Activated naive CD4-positive, alpha-beta T cell treated with anti-CD3 and anti-CD28 coated beads for 36 hours (primary cell): ENCODE data around the gene DDX31. TPM values are rescaled to one million over a fixed set of nuclear protein-coding genes. Genes with fewer than 3 reads are reported as not detected.

ENCODE experiments used
- CTCF ChIA-PET: fragments of 350-600 bp; sonication (Branson Sonifier 250); formaldehyde crosslinking; loops from one replicate; lab custom pipeline; 2021; ENCODE audit warnings: antibody characterized with exemption; lab: Charles Lee
- DNase-seq: peaks from one replicate; pipeline ENCODE4 v3.0.0-alpha.2; 2020
- H3K27ac Mint-ChIP-seq: one replicate; pipeline ENCODE4 v1.8.0; 2021; ENCODE audit warnings: mild to moderate bottlenecking, mixed read lengths
- H3K27me3 Mint-ChIP-seq: one replicate; pipeline ENCODE4 v1.8.0; 2021; ENCODE audit warnings: low read depth, mixed read lengths
- H3K36me3 Mint-ChIP-seq: one replicate; pipeline ENCODE4 v1.8.0; 2021; ENCODE audit warnings: low read depth, mixed read lengths
- H3K4me1 Mint-ChIP-seq: one replicate; pipeline ENCODE4 v1.8.0; 2021; ENCODE audit warnings: low read depth, mixed read lengths
- H3K4me3 Mint-ChIP-seq: one replicate; pipeline ENCODE4 v1.8.0; 2021; ENCODE audit warnings: mild to moderate bottlenecking, moderate library complexity, mixed read lengths
- H3K9me3 Mint-ChIP-seq: one replicate; pipeline ENCODE4 v1.8.0; 2021; ENCODE audit warnings: mixed read lengths
- intact Hi-C: fragments of 100-400 bp; cut with micrococcal nuclease; formaldehyde crosslinking; loops from one replicate; pipeline ENCODE4 v1.15.1; 2023
- total RNA-seq, 2 experiments: library from RNA; stranded (reverse); gene quantifications; one replicate each; pipeline ENCODE4 v1.2.3, GENCODE V29; 2021

The DDX31 gene
- total RNA-seq, 2 experiments from 2014 or later, result 13.7 to 15.0 TPM

- Mint-ChIP-seq H3K27ac (no peak overlapping the region), H3K4me3 (no peak overlapping the region), H3K9me3 (no peaks in the 10 kb centered on the region), H3K4me1 (no peaks in the 10 kb centered on the region), H3K36me3 (peaks cover 41% of the 10 kb centered on the region), H3K27me3 (no peaks in the 10 kb centered on the region)
- intact Hi-C loops, result no loop called here
- DNase-seq, result no peak
- CTCF ChIA-PET, result interaction anchor here (0.6 kb wide), 1 partner anchor 325 kb away, joined by 4 read pairs; no protein-coding TSS in a partner anchor
Observed at GRCh38 chr9:132631280-132631679, 38.5 kb downstream of the DDX31 start.

- Mint-ChIP-seq H3K36me3 (peaks cover 43% of the 10 kb centered on the region), H3K4me3 (no peak overlapping the region), H3K27me3 (no peaks in the 10 kb centered on the region), H3K9me3 (no peaks in the 10 kb centered on the region), H3K27ac (no peak overlapping the region), H3K4me1 (no peaks in the 10 kb centered on the region)
- intact Hi-C loops, result no loop called here
- no peak for DNase-seq
- CTCF ChIA-PET, result interaction anchor here (0.6 kb wide), 1 partner anchor 325 kb away, joined by 4 read pairs; no protein-coding TSS in a partner anchor
Observed at GRCh38 chr9:132630811-132631210, 39.0 kb downstream of the DDX31 start.

GRCh38 chr9:132630116-132630515, 39.7 kb downstream of the DDX31 start:
- no peak for DNase-seq
- no peak overlapping the region for H3K4me3 Mint-ChIP-seq
- no peak overlapping the region for H3K27ac Mint-ChIP-seq
- no peaks in the 10 kb centered on the region for H3K4me1 Mint-ChIP-seq
- H3K9me3 Mint-ChIP-seq, result no peaks in the 10 kb centered on the region
- H3K27me3 Mint-ChIP-seq, result no peaks in the 10 kb centered on the region
- intact Hi-C loops, result no loop called here
- CTCF ChIA-PET, result no interaction called here
- H3K36me3 Mint-ChIP-seq, result peaks cover 48% of the 10 kb centered on the region

GRCh38 chr9:132628746-132629145, 41.0 kb downstream of the DDX31 start:
- Mint-ChIP-seq H3K27ac (no peak overlapping the region), H3K36me3 (peaks cover 51% of the 10 kb centered on the region), H3K27me3 (no peaks in the 10 kb centered on the region), H3K4me3 (no peak overlapping the region), H3K4me1 (no peaks in the 10 kb centered on the region), H3K9me3 (no peaks in the 10 kb centered on the region)
- no peak for DNase-seq
- CTCF ChIA-PET, result no interaction called here
- intact Hi-C loops, result no loop called here

- intact Hi-C loops, result no loop called here
- CTCF ChIA-PET, result no interaction called here
- DNase-seq, result no peak
- H3K27ac Mint-ChIP-seq, result no peak overlapping the region
- H3K36me3 Mint-ChIP-seq, result peaks cover 54% of the 10 kb centered on the region
- H3K9me3 Mint-ChIP-seq, result no peaks in the 10 kb centered on the region
- no peaks in the 10 kb centered on the region for H3K4me1 Mint-ChIP-seq
- no peaks in the 10 kb centered on the region for H3K27me3 Mint-ChIP-seq
- no peak overlapping the region for H3K4me3 Mint-ChIP-seq
Observed at GRCh38 chr9:132627594-132627993, 42.2 kb downstream of the DDX31 start.

- CTCF ChIA-PET, result no interaction called here
- Mint-ChIP-seq H3K9me3 (no peaks in the 10 kb centered on the region), H3K4me3 (no peak overlapping the region), H3K4me1 (no peaks in the 10 kb centered on the region), H3K36me3 (peaks cover 56% of the 10 kb centered on the region), H3K27ac (no peak overlapping the region), H3K27me3 (no peaks in the 10 kb centered on the region)
- no peak for DNase-seq
- intact Hi-C loops, result no loop called here
Observed at GRCh38 chr9:132627106-132627505, 42.7 kb downstream of the DDX31 start.

GRCh38 chr9:132626285-132626684, 43.5 kb downstream of the DDX31 start:
- H3K4me3 Mint-ChIP-seq, result no peak overlapping the region
- H3K4me1 Mint-ChIP-seq, result no peaks in the 10 kb centered on the region
- intact Hi-C loops, result no loop called here
- H3K9me3 Mint-ChIP-seq, result no peaks in the 10 kb centered on the region
- DNase-seq, result no peak
- H3K27me3 Mint-ChIP-seq, result no peaks in the 10 kb centered on the region
- CTCF ChIA-PET, result no interaction called here
- H3K36me3 Mint-ChIP-seq, result peaks cover 55% of the 10 kb centered on the region
- no peak overlapping the region for H3K27ac Mint-ChIP-seq

GRCh38 chr9:132622159-132622558, 47.6 kb downstream of the DDX31 start:
- Mint-ChIP-seq H3K27me3 (no peaks in the 10 kb centered on the region), H3K36me3 (peaks cover 50% of the 10 kb centered on the region), H3K27ac (no peak overlapping the region), H3K4me3 (no peak overlapping the region), H3K9me3 (no peaks in the 10 kb centered on the region), H3K4me1 (no peaks in the 10 kb centered on the region)
- CTCF ChIA-PET, result interaction anchor here (0.6 kb wide), 2 partner anchors 228 to 870 kb away, joined by 3 to 4 read pairs; no protein-coding TSS in a partner anchor
- intact Hi-C loops, result no loop called here
- DNase-seq, result no peak

- intact Hi-C loops, result no loop called here
- peaks cover 55% of the 10 kb centered on the region for H3K36me3 Mint-ChIP-seq
- CTCF ChIA-PET, result interaction anchor here (0.7 kb wide), 1 partner anchor 278 kb away, joined by 3 read pairs; no protein-coding TSS in a partner anchor
Observed at GRCh38 chr9:132616725-132617124, 53.1 kb downstream of the DDX31 start.

GRCh38 chr9:132615774-132616173, 54.0 kb downstream of the DDX31 start:
- Mint-ChIP-seq H3K27ac (no peak overlapping the region), H3K36me3 (peaks cover 62% of the 10 kb centered on the region), H3K9me3 (no peaks in the 10 kb centered on the region), H3K27me3 (no peaks in the 10 kb centered on the region), H3K4me1 (no peaks in the 10 kb centered on the region), H3K4me3 (no peak overlapping the region)
- intact Hi-C loops, result no loop called here
- no peak for DNase-seq
- CTCF ChIA-PET, result no interaction called here

More at GRCh38 chr9:132616725-132617124, 53.1 kb downstream of the DDX31 start:
- no peaks in the 10 kb centered on the region for H3K9me3 Mint-ChIP-seq
- H3K27me3 Mint-ChIP-seq, result no peaks in the 10 kb centered on the region
- no peak overlapping the region for H3K4me3 Mint-ChIP-seq
- no peak for DNase-seq
- H3K4me1 Mint-ChIP-seq, result no peaks in the 10 kb centered on the region
- no peak overlapping the region for H3K27ac Mint-ChIP-seq

- CTCF ChIA-PET, result no interaction called here
- no peak for DNase-seq
- H3K27me3 Mint-ChIP-seq, result no peaks in the 10 kb centered on the region
- H3K9me3 Mint-ChIP-seq, result no peaks in the 10 kb centered on the region
- intact Hi-C loops, result no loop called here
- H3K4me3 Mint-ChIP-seq, result no peak overlapping the region
- no peaks in the 10 kb centered on the region for H3K4me1 Mint-ChIP-seq
- no peak overlapping the region for H3K27ac Mint-ChIP-seq
- H3K36me3 Mint-ChIP-seq, result peaks cover 69% of the 10 kb centered on the region
Observed at GRCh38 chr9:132614324-132614723, 55.5 kb downstream of the DDX31 start.

- DNase-seq, result no peak
- CTCF ChIA-PET, result no interaction called here
- Mint-ChIP-seq H3K4me1 (no peaks in the 10 kb centered on the region), H3K36me3 (peaks cover 72% of the 10 kb centered on the region), H3K27me3 (no peaks in the 10 kb centered on the region), H3K9me3 (no peaks in the 10 kb centered on the region), H3K4me3 (no peak overlapping the region), H3K27ac (no peak overlapping the region)
- intact Hi-C loops, result no loop called here
Observed at GRCh38 chr9:132610661-132611060, 59.1 kb downstream of the DDX31 start.

- H3K27me3 Mint-ChIP-seq, result no peaks in the 10 kb centered on the region
- H3K36me3 Mint-ChIP-seq, result peaks cover 73% of the 10 kb centered on the region
- no peak overlapping the region for H3K4me3 Mint-ChIP-seq
- no peak for DNase-seq
- CTCF ChIA-PET, result no interaction called here
- no peaks in the 10 kb centered on the region for H3K9me3 Mint-ChIP-seq
- intact Hi-C loops, result no loop called here
- no peaks in the 10 kb centered on the region for H3K4me1 Mint-ChIP-seq
- no peak overlapping the region for H3K27ac Mint-ChIP-seq
Observed at GRCh38 chr9:132609829-132610228, 60.0 kb downstream of the DDX31 start.
